Measurements from ENCODE around the gene MGAT5.

MGAT5 gene

GRCh38 chr2:134231301-134231964, 22.4 kb upstream of the MGAT5 start:
- no peak for DNase-seq

- DNase-seq: no peak
These were observed 21.9 kb upstream of the MGAT5 start for GRCh38 chr2:134231965-134232340.

- DNase-seq: peak in 2 of 5 experiments; percentile 59 to 65
These were observed 21.4 kb upstream of the MGAT5 start for GRCh38 chr2:134232461-134232860.

- DNase-seq: peak in 2 of 5 experiments; percentile 66 to 74
These were observed 20.8 kb upstream of the MGAT5 start for GRCh38 chr2:134232868-134233727.

GRCh38 chr2:134233728-134234136, 20.1 kb upstream of the MGAT5 start:
- no peak for DNase-seq

GRCh38 chr2:134234535-134234934, 19.3 kb upstream of the MGAT5 start:
- no peak for DNase-seq

- no peak for DNase-seq
These were observed 18.2 kb upstream of the MGAT5 start for GRCh38 chr2:134235510-134236144.

- DNase-seq: no peak
These were observed 15.5 kb upstream of the MGAT5 start for GRCh38 chr2:134238371-134238770.

- no peak for DNase-seq
These were observed 13.8 kb upstream of the MGAT5 start for GRCh38 chr2:134240061-134240460.

- DNase-seq: no peak
These were observed 12.0 kb upstream of the MGAT5 start for GRCh38 chr2:134241911-134242310.

- no peak for DNase-seq
These were observed 10.6 kb upstream of the MGAT5 start for GRCh38 chr2:134243244-134243643.

- DNase-seq: no peak
These were observed 9.8 kb upstream of the MGAT5 start for GRCh38 chr2:134244086-134244485.

GRCh38 chr2:134244587-134244986, 9.3 kb upstream of the MGAT5 start:
- no peak for DNase-seq

- DNase-seq: peak; percentile 33 to 65 (median 60)
These were observed 8.4 kb upstream of the MGAT5 start for GRCh38 chr2:134245340-134245984.

GRCh38 chr2:134246154-134246874, 7.6 kb upstream of the MGAT5 start:
- DNase-seq: no peak

GRCh38 chr2:134247679-134248078, 6.2 kb upstream of the MGAT5 start:
- DNase-seq: no peak

- no peak for DNase-seq
These were observed 5.0 kb upstream of the MGAT5 start for GRCh38 chr2:134248913-134249312.

GRCh38 chr2:134249755-134250154, 4.1 kb upstream of the MGAT5 start:
- peak in 1 of 5 experiments; percentile 57 for DNase-seq

- DNase-seq: no peak
These were observed 2.9 kb upstream of the MGAT5 start for GRCh38 chr2:134250840-134251461.

- no peak for DNase-seq
These were observed 1.7 kb upstream of the MGAT5 start for GRCh38 chr2:134252092-134252750.

GRCh38 chr2:134253117-134253704, 661 bp upstream of the MGAT5 start:
- peak in 1 of 5 experiments; percentile 69 for DNase-seq

Measured in T-helper 2 cell (primary cell).